ENCODE data around the gene AVEN.

AVEN gene

DNA sequence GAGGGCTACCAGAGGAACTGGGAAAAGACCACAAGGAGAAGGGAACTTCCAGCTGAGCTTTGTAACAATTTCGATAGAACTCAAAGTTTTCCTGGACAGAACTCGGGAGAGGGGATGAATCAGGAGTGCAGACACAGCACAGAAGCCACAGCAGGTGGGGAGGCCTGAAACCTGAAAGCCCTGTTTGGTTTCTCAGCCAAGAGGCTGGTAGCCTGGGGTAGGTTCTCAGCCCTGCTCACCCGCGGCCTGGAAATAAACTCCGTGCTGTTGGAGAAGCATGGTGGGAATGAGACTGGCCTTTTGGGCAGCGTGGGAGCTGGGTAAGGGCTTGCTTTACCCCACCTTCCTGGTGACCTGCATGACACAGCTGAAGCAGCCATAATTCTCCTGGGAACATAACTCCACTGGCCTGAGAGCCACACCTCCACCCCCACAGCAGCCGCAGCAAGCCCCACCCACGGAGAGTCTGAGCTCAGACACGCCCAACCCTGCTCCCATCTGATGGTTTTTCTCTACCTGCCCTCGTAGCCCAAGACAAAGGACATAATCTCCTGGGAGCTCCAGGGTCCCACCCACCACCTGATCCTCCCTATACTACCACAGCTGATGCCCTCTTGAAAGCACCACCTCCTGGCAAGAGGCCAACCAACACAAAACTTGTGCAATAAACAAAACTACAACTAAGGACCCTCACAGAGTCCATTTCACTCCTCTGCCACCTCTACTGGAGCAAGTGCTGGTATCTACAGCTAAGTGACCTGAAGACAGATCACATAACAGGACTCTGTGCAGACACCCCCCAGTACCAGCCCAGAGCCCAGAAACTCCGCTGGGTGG is 123.2 kb downstream of the AVEN start:
- DNase-seq (ENCODE audit: low read depth in 2 of 2), result no peak

- no peak for DNase-seq (ENCODE audit: low read depth in 2 of 2)
Measured at GRCh38 chr15:33913459-33913858, 125.5 kb downstream of the AVEN start.

DNA sequence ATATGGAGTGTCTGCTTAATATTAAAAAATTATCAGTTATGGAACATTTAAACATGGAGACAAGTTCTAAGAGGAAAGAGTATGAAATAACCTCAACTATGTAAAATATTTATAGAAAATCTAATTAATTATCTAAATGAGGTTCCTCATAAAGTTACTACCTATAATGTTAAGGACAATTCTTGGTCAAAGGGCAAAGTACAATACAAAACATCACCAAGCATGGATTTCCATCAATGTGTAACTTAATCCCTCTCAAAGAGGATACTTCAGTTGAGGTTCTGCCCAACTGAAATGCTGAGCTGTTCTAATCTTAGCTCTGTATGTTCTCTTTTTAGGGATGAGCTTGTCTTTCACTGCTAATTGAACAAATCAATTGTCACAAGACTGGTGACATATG is 126.7 kb downstream of the AVEN start:
- DNase-seq (ENCODE audit: low read depth in 2 of 2), result no peak

DNA sequence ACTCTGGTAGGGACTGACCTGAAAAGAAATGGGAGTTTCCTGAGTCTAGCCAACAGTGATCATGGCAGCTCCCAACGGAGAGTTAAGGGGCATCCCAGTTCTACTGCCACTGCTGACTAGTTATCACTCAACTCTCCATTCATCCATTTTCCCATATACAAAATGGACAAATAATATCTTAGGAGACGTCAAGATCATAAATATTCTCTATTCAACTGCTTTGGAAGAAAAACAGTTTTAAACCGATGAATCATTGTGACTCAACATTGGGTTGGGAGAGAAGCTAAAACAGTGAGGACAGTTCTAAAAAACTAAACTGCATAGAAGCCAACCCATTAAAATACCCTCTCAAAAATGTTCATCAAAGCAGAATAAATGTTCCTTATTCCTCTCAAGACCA is 128.3 kb downstream of the AVEN start:
- DNase-seq (ENCODE audit: low read depth in 2 of 2), result no peak

- DNase-seq (ENCODE audit: low read depth in 2 of 2), result no peak
Measured at GRCh38 chr15:33908406-33908805, 130.6 kb downstream of the AVEN start.

DNA sequence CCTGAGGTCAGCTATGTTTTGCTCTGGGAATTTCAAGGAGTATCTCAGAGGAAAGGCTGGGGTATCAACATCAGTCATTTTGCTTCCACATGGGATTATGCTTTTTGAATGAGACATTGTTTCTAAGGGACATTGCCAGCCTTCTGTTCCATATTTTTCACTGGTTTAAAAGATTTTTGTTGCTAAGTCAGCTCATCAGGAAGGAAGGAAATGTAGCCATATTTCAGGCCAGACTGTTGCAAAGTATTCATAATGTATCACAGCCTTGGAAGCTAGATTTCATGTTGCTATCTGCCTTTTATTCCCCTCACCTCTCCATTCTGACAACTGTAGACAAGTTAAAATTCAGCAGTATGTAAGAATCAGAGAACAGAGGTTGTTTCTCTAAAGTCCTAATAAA is 131.7 kb downstream of the AVEN start:
- DNase-seq (ENCODE audit: low read depth in 2 of 2), result no peak

DNA sequence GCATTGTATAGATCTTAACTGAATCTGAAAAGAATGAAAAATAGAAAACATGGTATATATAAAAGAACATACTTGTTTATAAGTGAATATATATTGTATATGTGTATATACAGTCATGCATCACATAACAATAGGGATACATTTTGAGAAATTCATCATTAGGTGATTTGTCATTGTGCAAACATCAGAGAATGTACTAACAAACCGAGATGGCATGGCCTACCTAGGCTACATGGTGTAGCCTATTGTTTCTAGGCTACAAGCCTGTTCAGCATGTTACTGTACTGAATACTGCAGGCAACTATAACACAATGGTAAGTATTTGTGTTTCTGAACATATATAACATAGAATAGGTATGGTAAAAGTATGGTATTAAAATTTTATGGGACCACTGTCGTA is 135.3 kb downstream of the AVEN start:
- DNase-seq (ENCODE audit: low read depth in 2 of 2), result no peak

DNA sequence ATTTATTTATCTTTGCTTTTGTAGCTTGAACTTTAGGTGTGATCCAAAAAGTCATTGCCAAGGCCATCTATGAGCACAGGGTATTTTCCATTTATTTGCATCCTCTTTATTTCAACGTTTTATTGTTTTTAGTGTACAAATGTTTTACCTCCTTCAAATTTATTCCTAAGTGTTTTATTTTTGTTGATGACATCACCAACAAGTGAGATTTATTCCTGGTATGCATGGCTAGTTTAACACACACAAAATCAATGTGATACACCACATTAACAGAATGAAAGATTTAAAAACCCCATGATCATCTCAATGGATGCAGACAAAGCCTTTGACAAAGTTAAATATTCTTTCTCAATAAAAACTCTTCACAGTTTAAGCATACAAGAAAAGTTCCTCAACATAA is 137.0 kb downstream of the AVEN start:
- DNase-seq (ENCODE audit: low read depth in 2 of 2), result no peak

DNA sequence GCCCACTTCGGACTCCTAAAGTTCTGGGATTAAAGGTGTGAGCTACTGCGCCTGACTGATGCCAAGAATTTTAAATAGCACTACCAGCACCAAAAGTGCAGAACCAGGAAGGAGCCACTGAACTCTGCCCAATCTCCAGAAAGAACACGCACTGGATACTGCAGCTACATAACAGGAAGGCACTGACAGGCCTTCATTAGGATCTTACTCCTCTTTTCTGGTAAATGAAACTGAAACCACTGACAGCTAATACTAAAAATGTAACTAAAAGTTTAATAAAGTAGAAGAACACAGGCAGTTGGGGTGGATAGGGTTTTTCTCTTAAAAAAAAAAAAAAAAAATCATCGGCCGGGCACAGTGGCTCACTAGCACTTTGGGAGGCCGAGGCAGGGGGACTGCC is 144.8 kb downstream of the AVEN start:
- DNase-seq (ENCODE audit: low read depth in 2 of 2), result no peak

- DNase-seq (ENCODE audit: low read depth in 2 of 2), result no peak
Measured at GRCh38 chr15:33888176-33888575, 150.8 kb downstream of the AVEN start.

DNA sequence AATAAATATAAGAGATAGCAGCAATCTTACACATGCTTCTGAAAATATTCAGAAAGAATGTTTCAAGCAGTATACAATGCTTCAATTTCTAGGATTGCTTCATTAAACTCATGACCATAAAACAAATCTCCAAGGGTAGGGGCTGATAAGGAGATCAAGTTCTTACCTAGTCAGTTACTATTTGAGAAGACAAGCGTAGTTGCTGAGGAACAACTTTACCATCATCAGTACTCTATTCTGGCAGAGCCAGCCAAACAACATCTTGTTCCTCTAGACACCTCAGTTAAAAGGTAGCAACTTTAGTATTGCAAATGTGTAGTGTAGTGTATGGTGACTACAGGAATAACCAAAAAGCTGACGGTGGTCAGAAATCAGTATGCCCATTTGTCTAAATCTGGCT is 156.1 kb downstream of the AVEN start:
- DNase-seq (ENCODE audit: low read depth in 2 of 2), result no peak

DNA sequence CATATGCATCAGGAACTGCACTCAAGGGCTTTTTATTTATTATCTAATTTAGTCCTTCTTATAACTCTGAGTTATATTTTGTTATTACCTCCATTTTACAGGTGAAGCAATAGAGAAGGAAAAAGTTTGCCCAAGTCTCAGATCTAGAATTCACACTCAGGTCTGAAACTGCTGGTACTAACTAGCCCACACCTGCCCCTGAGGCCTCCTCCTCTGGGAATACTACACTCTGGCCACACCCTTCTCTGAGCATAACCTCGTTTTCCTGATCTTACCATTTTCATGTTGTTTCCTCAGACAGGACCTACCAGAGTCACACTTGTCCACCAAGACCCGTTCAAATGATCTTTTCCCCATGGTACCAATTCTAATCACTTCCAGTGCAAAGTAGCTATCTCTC is 164.8 kb downstream of the AVEN start:
- DNase-seq (ENCODE audit: low read depth in 2 of 2), result no peak

GRCh38 chr15:33872416-33873106 is 166.4 kb downstream of the AVEN start:
- no peak for DNase-seq (ENCODE audit: low read depth in 2 of 2)

GRCh38 chr15:33871980-33872379 is 167.0 kb downstream of the AVEN start:
- no peak for DNase-seq (ENCODE audit: low read depth in 2 of 2)

DNA sequence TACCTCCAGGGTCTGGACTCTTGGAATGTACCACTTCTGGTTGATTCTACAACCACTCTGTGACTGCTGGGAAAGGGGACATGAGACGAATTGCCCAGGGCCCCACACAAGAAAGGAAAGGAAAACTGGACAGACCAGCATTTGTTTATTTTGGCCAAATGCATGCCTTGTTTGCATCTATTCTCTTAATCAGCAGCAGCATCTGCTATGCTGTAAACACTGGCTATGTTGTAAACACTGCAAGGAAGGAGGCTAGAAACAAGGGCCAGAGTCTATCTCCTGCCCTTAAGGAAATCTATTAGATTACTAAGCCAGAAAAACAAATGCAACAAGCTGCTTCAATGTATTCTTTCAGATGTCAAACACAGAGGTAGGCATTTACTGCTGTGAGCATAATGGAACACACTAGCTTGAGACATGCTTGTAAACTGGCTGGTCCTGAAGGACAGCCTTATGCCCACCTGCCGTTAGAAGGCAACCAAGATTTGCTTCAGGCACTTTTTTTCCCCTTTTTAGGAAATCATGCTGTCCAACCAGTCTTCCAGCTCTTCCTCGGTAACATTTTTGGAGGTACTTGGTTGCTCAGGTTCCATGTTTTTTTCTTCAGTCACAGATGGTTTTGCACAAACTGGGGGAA is 172.8 kb downstream of the AVEN start:
- no peak for DNase-seq (ENCODE audit: low read depth in 2 of 2)

DNA sequence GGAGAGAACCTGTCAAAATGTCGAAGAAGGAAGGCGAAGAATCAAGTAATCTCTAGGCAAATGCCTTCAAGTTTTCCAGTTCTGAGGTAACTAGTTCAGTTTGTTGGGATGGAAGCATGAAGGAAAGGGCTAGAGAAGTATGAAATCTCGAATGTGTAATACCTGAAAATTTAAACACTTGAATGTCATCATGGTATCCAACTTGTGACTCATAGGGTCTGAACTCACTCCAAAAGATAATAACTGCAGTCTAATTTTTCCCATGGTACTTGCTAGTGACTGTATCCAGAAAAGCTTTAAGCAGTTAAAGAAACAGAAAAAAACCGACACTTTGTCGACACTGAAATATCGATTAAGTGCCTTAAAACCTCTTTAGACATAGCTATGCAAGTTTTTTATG is 173.6 kb downstream of the AVEN start:
- no peak for DNase-seq (ENCODE audit: low read depth in 2 of 2)

DNA sequence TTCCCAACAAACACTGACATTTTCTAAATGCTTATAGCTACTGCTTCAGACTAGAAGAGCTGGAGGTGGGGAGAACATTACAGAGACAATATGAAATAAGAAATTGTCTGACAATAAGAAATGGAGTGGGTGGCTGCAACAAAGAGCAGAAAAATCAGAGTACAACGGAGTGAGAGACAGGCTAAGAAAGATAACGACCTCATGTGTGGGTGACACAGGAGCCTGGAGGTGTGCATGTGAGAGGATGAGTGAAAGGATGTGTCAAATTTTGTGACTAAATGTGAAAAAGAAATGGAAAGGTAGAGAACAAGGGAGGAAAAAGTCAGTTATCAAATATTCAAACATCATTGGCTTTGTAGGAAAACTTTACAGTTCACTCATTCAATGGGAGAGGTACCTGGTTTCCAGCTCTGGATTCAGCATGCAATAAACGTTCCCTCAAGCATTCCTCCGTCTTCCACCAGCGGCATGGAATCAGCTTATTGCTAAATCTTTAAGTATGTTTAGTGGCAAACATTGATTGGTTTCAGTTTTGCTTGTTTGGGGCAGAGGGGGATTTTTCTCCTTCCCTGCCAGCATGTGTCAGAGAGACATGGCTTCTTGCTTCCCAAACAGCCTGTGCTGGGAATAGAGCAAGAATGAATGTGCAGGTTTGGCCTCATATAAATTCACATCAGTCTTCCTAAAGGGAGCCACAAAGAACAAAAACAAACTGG is 174.5 kb downstream of the AVEN start:
- DNase-seq (ENCODE audit: low read depth in 2 of 2), result no peak

DNA sequence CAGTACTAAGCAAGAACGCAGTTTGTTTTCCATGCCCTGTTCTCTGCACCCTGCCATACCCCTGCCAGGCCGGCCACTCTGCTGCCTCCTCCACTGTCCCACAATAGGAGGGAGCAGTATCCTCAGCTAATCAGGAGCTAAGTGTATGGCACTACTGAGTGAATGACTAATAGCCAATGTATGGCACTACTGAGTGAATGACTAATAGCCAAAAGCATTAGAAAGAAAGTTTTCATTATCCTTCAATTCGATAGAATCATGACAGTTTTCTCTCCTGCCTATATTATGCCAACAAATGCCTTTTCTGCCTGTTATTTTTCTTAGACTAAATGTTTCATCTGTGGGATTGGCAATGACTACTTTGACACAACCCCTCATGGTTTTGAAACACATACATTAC is 178.2 kb downstream of the AVEN start:
- no peak for DNase-seq (ENCODE audit: low read depth in 2 of 2)

GRCh38 chr15:33859992-33860545 is 178.9 kb downstream of the AVEN start:
- no peak for DNase-seq (ENCODE audit: low read depth in 2 of 2)

DNA sequence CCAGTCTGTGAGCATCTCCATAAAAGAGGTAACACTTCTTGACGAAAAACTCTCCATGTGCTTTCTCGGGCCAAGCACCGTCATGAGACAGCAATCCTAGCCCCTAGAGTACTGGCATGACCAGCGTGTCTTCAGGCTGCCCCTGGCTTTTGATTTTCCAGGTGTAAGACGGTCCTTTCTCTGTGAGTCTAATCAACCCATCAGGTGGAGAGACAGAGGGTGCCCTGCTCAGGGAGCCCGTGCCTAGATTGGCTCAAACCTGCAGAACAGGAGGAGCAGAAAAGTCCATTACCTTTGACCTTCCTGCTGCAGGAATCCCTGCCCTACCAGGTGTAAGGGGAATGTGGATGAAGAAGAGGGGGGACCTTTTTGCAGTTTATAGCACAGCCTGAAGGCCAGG is 180.2 kb downstream of the AVEN start:
- no peak for DNase-seq (ENCODE audit: low read depth in 2 of 2)

GRCh38 chr15:33857726-33858125 is 181.3 kb downstream of the AVEN start:
- DNase-seq (ENCODE audit: low read depth in 2 of 2), result no peak

- no peak for DNase-seq (ENCODE audit: low read depth in 2 of 2)
Measured at GRCh38 chr15:33852570-33852969, 186.4 kb downstream of the AVEN start.
